H1 (cell line): ENCODE results near the gene TGFB1. TPM values are rescaled to one million over a fixed set of nuclear protein-coding genes. Genes with fewer than 3 reads are reported as not detected.

Source experiments
- CTCF ChIA-PET: fragments of 300-600 bp; sonication (Branson Sonifier 250); formaldehyde crosslinking; loops from one replicate; lab custom pipeline; 2021; ENCODE audit not compliant: partially characterized antibody; lab: Charles Lee
- POLR2A ChIA-PET: fragments of 300-600 bp; sonication (Branson Sonifier 250); formaldehyde crosslinking; loops from one replicate; lab custom pipeline; 2021; ENCODE audit warnings: inconsistent platforms; ENCODE audit not compliant: partially characterized antibody; lab: Charles Lee
- DNase-seq, 2 experiments: peaks; one replicate each; pipeline versions ENCODE4 v3.0.0 to v3.0.0-alpha.2; 2010 to 2022; ENCODE audit warnings: low spot score in 2 of 2, low read depth in 1 of 2, mixed read lengths in 1 of 2
- FAIRE-seq: peaks from 2 replicates; lab custom pipeline; 2011; peaks lifted over from hg19 to GRCh38; lab: Jason Lieb, UNC
- H2AFZ ChIP-seq: 2 replicates; pipeline ENCODE4 v1.8.1; 2012; ENCODE audit warnings: low read length, inconsistent platforms
- H2AK5ac ChIP-seq: 2 replicates; pipeline ENCODE4 v1.6.1; 2013; ENCODE audit warnings: low read depth, low read length
- H2BK120ac ChIP-seq: replicated peaks from 2 replicates; pipeline ENCODE3; 2013; ENCODE audit warnings: low read depth, low read length, inconsistent platforms
- H2BK12ac ChIP-seq: 2 replicates; pipeline ENCODE4 v1.6.1; 2013; ENCODE audit warnings: low read depth, low read length
- H2BK15ac ChIP-seq: 2 replicates; pipeline ENCODE4 v1.6.1; 2013; ENCODE audit warnings: low read length
- H2BK20ac ChIP-seq: 2 replicates; pipeline ENCODE4 v1.6.1; 2013; ENCODE audit warnings: low read length
- H2BK5ac ChIP-seq: 2 replicates; pipeline ENCODE4 v1.6.1; 2013; ENCODE audit warnings: low read depth, low read length
- H3K14ac ChIP-seq: 2 replicates; pipeline ENCODE4 v1.6.1; 2013; ENCODE audit warnings: inconsistent platforms; ENCODE audit not compliant: insufficient read length
- H3K18ac ChIP-seq: 2 replicates; pipeline ENCODE4 v1.6.1; 2013; ENCODE audit warnings: low read length; ENCODE audit errors: extremely low read depth
- H3K23ac ChIP-seq: 2 replicates; pipeline ENCODE4 v1.6.1; 2013; ENCODE audit warnings: inconsistent platforms; ENCODE audit not compliant: insufficient read length
- H3K23me2 ChIP-seq: 2 replicates; pipeline ENCODE4 v1.6.1; 2013; ENCODE audit warnings: low read depth, low read length
- H3K27ac ChIP-seq: 2 replicates; pipeline ENCODE4 v1.6.1; 2011; ENCODE audit warnings: low read depth, low read length, inconsistent platforms
- H3K27me3 ChIP-seq, 4 experiments: replicated peaks in 1 of 4; 1 replicate in 1 of 4; 2 replicates in 3 of 4; pipeline versions ENCODE4 v1.6.1 to v1.8.1; 2011 to 2013; ENCODE audit warnings: low read length in 3 of 4, mild to moderate bottlenecking in 3 of 4, inconsistent platforms in 2 of 4, mixed read lengths in 2 of 4, moderate library complexity in 1 of 4; ENCODE audit not compliant: control insufficient read depth in 3 of 4, insufficient read depth in 3 of 4; ENCODE audit errors: extremely low read depth in 1 of 4
- H3K36me3 ChIP-seq, 4 experiments: 2 replicates each; pipeline versions ENCODE4 v1.6.1 to v1.8.1; 2011 to 2013; ENCODE audit warnings: mild to moderate bottlenecking in 4 of 4, low read length in 3 of 4, moderate library complexity in 2 of 4, control low read depth in 1 of 4, inconsistent platforms in 1 of 4; ENCODE audit not compliant: insufficient read depth in 4 of 4, control insufficient read depth in 2 of 4
- H3K4ac ChIP-seq: replicated peaks from 2 replicates; pipeline ENCODE3; 2013; ENCODE audit warnings: low read length, low read depth, mixed read lengths, inconsistent platforms; ENCODE audit not compliant: insufficient read length
- H3K4me1 ChIP-seq, 4 experiments: replicated peaks in 1 of 4; 1 replicate in 1 of 4; 2 replicates in 3 of 4; pipeline versions ENCODE4 v1.6.1 to v1.8.1; 2011 to 2013; ENCODE audit warnings: low read length in 3 of 4, inconsistent platforms in 2 of 4, mixed read lengths in 1 of 4; ENCODE audit not compliant: insufficient read depth in 4 of 4, control insufficient read depth in 3 of 4
- H3K4me2 ChIP-seq, 2 experiments: 2 replicates each; pipeline versions ENCODE4 v1.6.1 to v1.8.1; 2011 to 2013; ENCODE audit warnings: low read depth in 2 of 2, low read length in 2 of 2, control low read depth in 1 of 2, inconsistent platforms in 1 of 2, mild to moderate bottlenecking in 1 of 2; ENCODE audit not compliant: insufficient read depth in 1 of 2
- H3K4me3 ChIP-seq, 4 experiments: fragments of 200-600, 300-600 bp in 1 of 4; sonication (generic), shearing (Covaris generic), sonication (Bioruptor Twin) in 1 of 4; 2 replicates each; pipeline versions ENCODE4 v1.5.1 to v1.8.1; 2011 to 2016; ENCODE audit warnings: low read length in 4 of 4, low read depth in 3 of 4, control low read depth in 2 of 4, inconsistent platforms in 2 of 4, mild to moderate bottlenecking in 2 of 4, mixed read lengths in 1 of 4, moderate library complexity in 1 of 4; ENCODE audit not compliant: insufficient read depth in 2 of 4; ENCODE audit errors: extremely low read depth in 1 of 4
- H3K56ac ChIP-seq: replicated peaks from 2 replicates; pipeline ENCODE3; 2013; ENCODE audit warnings: low read depth, mild to moderate bottlenecking, mixed read lengths, low read length, inconsistent platforms; ENCODE audit not compliant: insufficient read length
- H3K79me1 ChIP-seq: 2 replicates; pipeline ENCODE4 v1.6.1; 2013; ENCODE audit warnings: low read depth, low read length, control low read depth
- H3K79me2 ChIP-seq, 2 experiments: 2 replicates each; pipeline versions ENCODE4 v1.6.1 to v1.8.1; 2012 to 2013; ENCODE audit warnings: low read length in 2 of 2, mild to moderate bottlenecking in 2 of 2, inconsistent platforms in 1 of 2; ENCODE audit not compliant: insufficient read depth in 2 of 2, control insufficient read depth in 1 of 2
- H3K9ac ChIP-seq, 4 experiments: replicated peaks in 1 of 4; 1 replicate in 1 of 4; 2 replicates in 3 of 4; pipeline versions ENCODE4 v1.6.1 to v1.8.1; 2011 to 2013; ENCODE audit warnings: low read depth in 3 of 4, low read length in 3 of 4, control low read depth in 2 of 4, mild to moderate bottlenecking in 2 of 4, moderate library complexity in 2 of 4, inconsistent platforms in 1 of 4; ENCODE audit errors: extremely low read depth in 1 of 4
- H3K9me3 ChIP-seq, 2 experiments: 2 replicates each; pipeline versions ENCODE4 v1.6.1 to v1.8.1; 2012 to 2013; ENCODE audit warnings: mild to moderate bottlenecking in 2 of 2, moderate library complexity in 2 of 2, control low read depth in 1 of 2, inconsistent platforms in 1 of 2, low read depth in 1 of 2, low read length in 1 of 2, mixed read lengths in 1 of 2; ENCODE audit not compliant: insufficient read depth in 2 of 2
- H4K20me1 ChIP-seq, 2 experiments: replicated peaks in 1 of 2; 2 replicates each; pipeline versions ENCODE3 to v1.8.1; 2011 to 2013; ENCODE audit warnings: inconsistent platforms in 2 of 2, low read length in 2 of 2, mild to moderate bottlenecking in 1 of 2; ENCODE audit not compliant: insufficient read depth in 2 of 2, control insufficient read depth in 1 of 2
- H4K5ac ChIP-seq: 2 replicates; pipeline ENCODE4 v1.6.1; 2013; ENCODE audit warnings: low read length, low read depth, mixed read lengths, inconsistent platforms; ENCODE audit not compliant: insufficient read length
- H4K8ac ChIP-seq: 2 replicates; pipeline ENCODE4 v1.8.0; 2013; ENCODE audit warnings: mild to moderate bottlenecking, moderate library complexity, low read length, inconsistent platforms; ENCODE audit not compliant: insufficient read depth; ENCODE audit errors: extremely low read depth
- H4K91ac ChIP-seq: replicated peaks from 2 replicates; pipeline ENCODE3; 2013; ENCODE audit warnings: low read length, mixed read lengths, inconsistent platforms; ENCODE audit not compliant: insufficient read length
- ATF2 ChIP-seq: IDR thresholded peaks from 2 replicates; pipeline ENCODE4 v1.6.1; 2012; ENCODE audit warnings: low read length, inconsistent platforms
- EP300 ChIP-seq, 2 experiments: IDR thresholded peaks; 1 replicate in 1 of 2; 2 replicates in 1 of 2; pipeline ENCODE4 v1.6.1; 2011 to 2012; ENCODE audit warnings: low read depth in 2 of 2, low read length in 2 of 2, mild to moderate bottlenecking in 2 of 2, borderline replicate concordance in 1 of 2, inconsistent platforms in 1 of 2, moderate library complexity in 1 of 2
- EZH2 ChIP-seq: fragments of 200-600 bp; sonication (generic); IDR thresholded peaks from 2 replicates; pipeline ENCODE4 v1.7.1; 2012; ENCODE audit warnings: low read depth, mild to moderate bottlenecking, moderate library complexity, low read length, inconsistent platforms; ENCODE audit not compliant: severe bottlenecking
- HDAC2 ChIP-seq, 2 experiments: fragments of 300-600 bp in 1 of 2; sonication (generic) in 1 of 2; IDR thresholded peaks; 2 replicates each; pipeline ENCODE4 v1.6.1; 2011 to 2012; ENCODE audit warnings: low read depth in 2 of 2, low read length in 2 of 2, mild to moderate bottlenecking in 2 of 2, moderate library complexity in 2 of 2, borderline replicate concordance in 1 of 2, inconsistent platforms in 1 of 2
- JUN ChIP-seq: IDR thresholded peaks from 2 replicates; pipeline ENCODE4 v1.6.1; 2011; ENCODE audit warnings: low read depth, mild to moderate bottlenecking, improper control_type of control experiment, low read length
- RNF2 ChIP-seq: fragments of 200-900, 300-1000 bp; sonication (generic); IDR thresholded peaks from 2 replicates; pipeline ENCODE4 v1.7.1; 2016; ENCODE audit warnings: borderline replicate concordance, low read depth, mild to moderate bottlenecking, antibody characterized with exemption, low read length; ENCODE audit not compliant: poor library complexity, severe bottlenecking; ENCODE audit errors: missing control alignments
- SIX5 ChIP-seq: IDR thresholded peaks from 2 replicates; pipeline ENCODE4 v1.6.1; 2011; ENCODE audit warnings: mild to moderate bottlenecking, low read depth, low read length
- TBP ChIP-seq: IDR thresholded peaks from 2 replicates; pipeline ENCODE4 v1.6.1; 2011; ENCODE audit warnings: low read depth, low read length, improper control_type of control experiment
- WGBS, 2 experiments: shearing (Covaris generic) in 1 of 2; methylation state at CpG; one replicate each; pipeline versions ENCODE4 v1.1.6 to v1.1.7; 2013 to 2015; ENCODE audit warnings: low lambda C conversion rate in 2 of 2, mixed read lengths in 2 of 2, inconsistent platforms in 1 of 2, low coverage in 1 of 2, missing lambda C conversion rate in 1 of 2; ENCODE audit not compliant: insufficient replicate concordance in 2 of 2, insufficient coverage in 1 of 2, insufficient read length in 1 of 2; ENCODE audit errors: extremely low coverage in 1 of 2, missing lambda C conversion rate in 1 of 2; 5-methylcytosine and 5-hydroxymethylcytosine counted together
- polyA plus RNA-seq, 7 experiments: library from polyadenylated mRNA; depleted of rRNA in 3 of 7; stranded (reverse) in 5 of 7; unstranded in 2 of 7; fragments of >200 nt in 5 of 7; fragments of 200-250 nt in 2 of 7; gene quantifications; 1 replicate in 5 of 7; 2 replicates in 1 of 7; 4 replicates in 1 of 7; pipeline versions ENCODE4 v1.2.1 to v1.2.3, GENCODE V29; 2011 to 2013; ENCODE audit warnings: missing spikeins in 2 of 7, mixed read lengths in 2 of 7
- total RNA-seq: library from RNA; stranded (reverse); fragmentation: NEBNext Ultra II Directional; extraction: Animal tissue kit (Norgen Biotek cat#: 25700); gene quantifications from 2 replicates; pipeline ENCODE4 v1.2.1, GENCODE V29; 2021

Gene TGFB1
- total and polyA plus RNA-seq, 2 of the 8 experiments (the other 6 are each of a cell fraction or from before 2014, with no cell fraction given), result 1.7 to 10.6 TPM

DNA sequence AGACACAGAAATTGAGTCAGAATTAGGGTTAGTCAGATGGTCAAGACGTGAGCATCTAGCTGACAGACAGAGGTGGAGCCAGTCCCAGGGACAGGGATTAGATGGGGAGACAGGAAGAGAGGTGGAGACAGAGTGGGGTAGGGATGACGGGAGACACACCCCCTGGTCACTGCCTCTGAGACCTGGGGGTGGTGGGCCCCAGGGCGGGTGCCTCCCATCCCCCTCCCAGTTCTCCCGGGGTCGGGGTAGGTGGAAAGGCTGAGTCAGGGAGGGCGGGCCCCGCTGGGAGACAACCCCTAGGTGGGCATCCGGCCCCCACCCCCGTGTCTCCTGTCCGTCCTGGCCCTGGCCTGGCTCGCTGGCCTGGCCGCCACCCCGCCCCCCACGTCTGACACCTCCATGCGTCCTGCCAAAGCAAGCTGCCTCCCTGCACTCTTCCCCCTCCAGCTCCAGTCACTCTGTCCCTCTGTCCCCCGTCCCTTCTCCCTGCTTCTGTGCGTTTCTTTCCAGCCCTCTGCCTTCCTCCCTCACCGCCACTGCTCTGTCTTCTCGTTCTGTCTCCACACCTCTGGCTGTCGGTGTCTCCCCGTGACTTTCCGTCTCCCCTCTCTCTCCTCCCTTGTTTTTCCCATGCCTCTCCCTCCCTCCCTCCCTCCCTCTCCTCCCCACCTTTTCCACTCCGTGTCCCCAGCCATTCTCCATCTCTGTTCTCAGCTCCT lies 28.6 kb downstream of the TGFB1 start:
- Histone ChIP-seq H2AK5ac (0 out of 2 replicates have a peak overlapping the region, but pooled peaks have one; percentile 39), H3K79me2 (no peaks in the 10 kb centered on the region), H3K56ac (no peak overlapping the region), H3K23ac (no peak overlapping the region), H2BK5ac (peak overlapping the region; percentile 85), H3K9ac (peak overlapping the region in 1 of 4 experiments; percentile 54; a peak in 2 of 7 replicates), H3K9me3 (no peaks in the 10 kb centered on the region), H2BK20ac (no peak overlapping the region), H2AFZ (no peak overlapping the region), H3K4ac (no peak overlapping the region), H3K79me1 (no peaks in the 10 kb centered on the region; the same call in 1 of the 2 replicates), H3K27ac (no peak overlapping the region), H3K4me2 (peak overlapping the region; percentile 97 to 98), H3K4me1 (peaks cover 15 to 32% (median 23%) of the 10 kb centered on the region in 4 experiments), H4K91ac (no peak overlapping the region), H3K27me3 (peaks cover 0 to 6% (median 0%) of the 10 kb centered on the region in 4 experiments; a peak in 3 of 7 replicates), H2BK120ac (no peak overlapping the region), H3K23me2 (peaks cover 17% of the 10 kb centered on the region), H3K4me3 (peak overlapping the region; percentile 43 to 55 (median 50)), H3K14ac (no peak overlapping the region), H4K20me1 (peaks cover 0 to 10% of the 10 kb centered on the region in 2 experiments), H2BK12ac (peak overlapping the region; percentile 80; the same call in 1 of the 2 replicates), H2BK15ac (0 out of 2 replicates have a peak overlapping the region, but pooled peaks have one; percentile 78), H3K18ac (peak overlapping the region; percentile 90), H4K8ac (no peak overlapping the region), H3K36me3 (peaks cover 0 to 6% (median 3%) of the 10 kb centered on the region in 4 experiments; a peak in 4 of 8 replicates), H4K5ac (no peak overlapping the region)
- FAIRE-seq (no peak), DNase-seq (peak; percentile 65 to 83)
- ChIA-PET POLR2A (interaction anchor here (0.6 to 12.6 kb wide), 15 partner anchors 9 to 538 kb away, joined by 3 to 137 read pairs (median 4); partner anchors contain the start of genes CCDC97, DMAC2 and HNRNPUL1), CTCF (interaction anchor here (0.9 to 1.2 kb wide), 3 partner anchors 28 to 56 kb away, joined by 3 to 4 read pairs (median 4); no protein-coding TSS in a partner anchor)
- WGBS, 2 experiments, result 2% methylated on average over 6 of the region's 23 CpGs; no CpG with 5 or more reads in 1 of the 2 experiments
- TF ChIP-seq RNF2 (no peak), EP300 (IDR thresholded peaks at IDR 0.05; ENCODE audit: borderline replicate concordance in 1 of 2, low read depth in 2 of 2, low read length in 2 of 2) (no peak), ATF2 (no peak), EZH2 (no peak), JUN (no peak), SIX5 (no peak), TBP (no peak), HDAC2 (IDR thresholded peaks at IDR 0.05; ENCODE audit: borderline replicate concordance in 1 of 2, low read depth in 2 of 2, low read length in 2 of 2) (no peak)
